WTC11 (cell line): Measurements from ENCODE around the gene SLC28A1.

ENCODE experiments used
- ATF2 ChIP-seq: sonication (generic); formaldehyde crosslinking; IDR thresholded peaks from 2 replicates; pipeline ENCODE4 v1.8.1; 2022; ENCODE audit warnings: low read depth, missing genetic modification reagents, borderline replicate concordance
- ATF3 ChIP-seq: sonication (generic); formaldehyde crosslinking; conservative IDR thresholded peaks from 2 replicates; pipeline ENCODE4 v1.8.1; 2022; ENCODE audit warnings: mild to moderate bottlenecking, missing genetic modification reagents
- CDX4 ChIP-seq: fragments of 250-450 bp; sonication (Bioruptor Pico); IDR thresholded peaks from 2 replicates; pipeline ENCODE4 v1.9.0; 2021; ENCODE audit warnings: moderate library complexity, mild to moderate bottlenecking, inconsistent platforms, borderline replicate concordance
- CTCF ChIP-seq: fragments of 200-600 bp; IDR thresholded peaks from 2 replicates; pipeline ENCODE4 v1.8.0; 2022; ENCODE audit warnings: antibody characterized with exemption
- E2F1 ChIP-seq: sonication (generic); formaldehyde crosslinking; IDR thresholded peaks from 2 replicates; pipeline ENCODE4 v1.8.0; 2022; ENCODE audit warnings: mild to moderate bottlenecking, missing genetic modification reagents
- ETV6 ChIP-seq: sonication (generic); formaldehyde crosslinking; IDR thresholded peaks from 2 replicates; pipeline ENCODE4 v1.8.1; 2022; ENCODE audit warnings: mild to moderate bottlenecking, missing genetic modification reagents
- JUN ChIP-seq: sonication (generic); formaldehyde crosslinking; IDR thresholded peaks from 2 replicates; pipeline ENCODE4 v1.8.0; 2023; ENCODE audit warnings: mild to moderate bottlenecking, missing genetic modification reagents
- STAT6 ChIP-seq: sonication (generic); formaldehyde crosslinking; conservative IDR thresholded peaks from 2 replicates; pipeline ENCODE4 v1.8.1; 2023; ENCODE audit warnings: mild to moderate bottlenecking, low read depth, missing genetic modification reagents, moderate library complexity
- ZNF532 ChIP-seq: fragments of 250-450 bp; sonication (Bioruptor Pico); IDR thresholded peaks from 2 replicates; pipeline ENCODE4 v1.9.0; 2021; ENCODE audit warnings: mild to moderate bottlenecking, borderline replicate concordance
- ZNF671 ChIP-seq: fragments of 250-450 bp; sonication (Bioruptor Pico); IDR thresholded peaks from 2 replicates; pipeline ENCODE4 v1.8.0; 2021; ENCODE audit warnings: mild to moderate bottlenecking

GRCh38 chr15:84961707-84962106, 77.2 kb downstream of the SLC28A1 start:
- no peak for TF ChIP-seq ETV6 (CRISPR knock-in tag)
- TF ChIP-seq E2F1: no peak
- no peak for TF ChIP-seq CTCF
- no peak for TF ChIP-seq CDX4
- no peak for TF ChIP-seq JUN (CRISPR knock-in tag)
- no peak for TF ChIP-seq ATF3
- TF ChIP-seq ATF2 (CRISPR knock-in tag): no peak
- TF ChIP-seq STAT6 (CRISPR knock-in tag): no peak
- no peak for TF ChIP-seq ZNF671
- TF ChIP-seq ZNF532: no peak
